ENCODE data around the gene NT5E.

The NT5E gene

GRCh38 chr6:85421972-85422371 is 27.9 kb upstream of the NT5E start:
- no peak for DNase-seq (ENCODE audit: low read depth)

- no peak for DNase-seq (ENCODE audit: low read depth)
Observed at GRCh38 chr6:85422996-85423395, 26.9 kb upstream of the NT5E start.

- DNase-seq (ENCODE audit: low read depth): no peak
Observed at GRCh38 chr6:85424981-85425380, 24.9 kb upstream of the NT5E start.

- no peak for DNase-seq (ENCODE audit: low read depth)
Observed at GRCh38 chr6:85425997-85426396, 23.9 kb upstream of the NT5E start.

GRCh38 chr6:85428486-85428885 is 21.4 kb upstream of the NT5E start:
- DNase-seq (ENCODE audit: low read depth): no peak

- no peak for DNase-seq (ENCODE audit: low read depth)
Observed at GRCh38 chr6:85429346-85429745, 20.5 kb upstream of the NT5E start.

- no peak for DNase-seq (ENCODE audit: low read depth)
Observed at GRCh38 chr6:85431271-85431670, 18.6 kb upstream of the NT5E start.

- DNase-seq (ENCODE audit: low read depth): no peak
Observed at GRCh38 chr6:85432554-85432953, 17.3 kb upstream of the NT5E start.

- no peak for DNase-seq (ENCODE audit: low read depth)
Observed at GRCh38 chr6:85435851-85436250, 14.0 kb upstream of the NT5E start.

- DNase-seq (ENCODE audit: low read depth): no peak
Observed at GRCh38 chr6:85436411-85436810, 13.5 kb upstream of the NT5E start.

- DNase-seq (ENCODE audit: low read depth): no peak
Observed at GRCh38 chr6:85436939-85437495, 12.9 kb upstream of the NT5E start.

- DNase-seq (ENCODE audit: low read depth): no peak
Observed at GRCh38 chr6:85443349-85444117, 6.3 kb upstream of the NT5E start.

GRCh38 chr6:85449388-85449817 is 480 bp upstream of the NT5E start:
- DNase-seq (ENCODE audit: low read depth): peak; percentile 50

GRCh38 chr6:85451565-85452306 is 1.9 kb downstream of the NT5E start:
- no peak for DNase-seq (ENCODE audit: low read depth)

- DNase-seq (ENCODE audit: low read depth): no peak
Observed at GRCh38 chr6:85452441-85452881, 2.6 kb downstream of the NT5E start.

GRCh38 chr6:85453052-85453451 is 3.2 kb downstream of the NT5E start:
- DNase-seq (ENCODE audit: low read depth): no peak

GRCh38 chr6:85453490-85453889 is 3.6 kb downstream of the NT5E start:
- DNase-seq (ENCODE audit: low read depth): no peak

- DNase-seq (ENCODE audit: low read depth): no peak
Observed at GRCh38 chr6:85455471-85456026, 5.7 kb downstream of the NT5E start.

- no peak for DNase-seq (ENCODE audit: low read depth)
Observed at GRCh38 chr6:85456782-85457181, 6.9 kb downstream of the NT5E start.

GRCh38 chr6:85458184-85458583 is 8.3 kb downstream of the NT5E start:
- DNase-seq (ENCODE audit: low read depth): no peak

GRCh38 chr6:85458782-85459181 is 8.9 kb downstream of the NT5E start:
- no peak for DNase-seq (ENCODE audit: low read depth)

- no peak for DNase-seq (ENCODE audit: low read depth)
Observed at GRCh38 chr6:85459224-85459901, 9.5 kb downstream of the NT5E start.

Measured in activated T-cell treated with anti-CD3 and anti-CD28 coated beads for 24 hours (primary cell).